ENCODE results near the gene TRIM37. TPM values are rescaled to one million over a fixed set of nuclear protein-coding genes. Genes with fewer than 3 reads are reported as not detected.

The TRIM37 gene
- total RNA-seq, 1 experiment from 2014 or later: 62.3 TPM

DNA sequence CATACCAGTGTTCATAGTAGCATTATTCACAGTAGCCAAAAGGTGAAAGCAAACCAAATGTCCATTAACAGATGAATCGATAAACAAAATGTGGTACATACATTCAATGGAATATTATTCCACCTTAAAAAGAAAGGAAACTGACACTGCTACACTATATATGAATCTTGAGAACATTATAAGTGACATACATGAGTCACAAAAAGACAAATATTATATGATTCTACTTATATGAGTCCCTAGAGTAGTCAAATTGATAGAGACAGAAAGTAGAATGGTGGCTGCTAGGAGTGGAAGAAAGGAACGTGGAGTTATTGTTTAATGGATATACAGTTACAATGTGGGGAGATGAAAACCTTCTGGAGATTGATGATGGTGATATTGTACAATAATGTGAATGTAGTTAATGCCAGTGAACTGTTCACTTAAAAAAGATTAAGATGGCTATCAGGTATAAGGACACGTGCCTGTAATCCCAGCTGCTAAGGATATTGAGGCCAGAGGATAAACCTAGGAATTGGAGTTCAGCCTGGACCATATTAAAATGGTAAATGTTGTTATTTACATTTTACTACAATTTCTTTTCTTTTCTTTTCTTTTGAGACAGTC lies 20.2 kb upstream of the TRIM37 start (continued):
- TF ChIP-seq CDX4 (CRISPR knock-in tag; IDR thresholded peaks at IDR 0.05; ENCODE audit: borderline replicate concordance) (no peak), SMAD4 (CRISPR knock-in tag; IDR thresholded peaks at IDR 0.05) (no peak), IRF1 (CRISPR knock-in tag; IDR thresholded peaks at IDR 0.05) (no peak)

DNA sequence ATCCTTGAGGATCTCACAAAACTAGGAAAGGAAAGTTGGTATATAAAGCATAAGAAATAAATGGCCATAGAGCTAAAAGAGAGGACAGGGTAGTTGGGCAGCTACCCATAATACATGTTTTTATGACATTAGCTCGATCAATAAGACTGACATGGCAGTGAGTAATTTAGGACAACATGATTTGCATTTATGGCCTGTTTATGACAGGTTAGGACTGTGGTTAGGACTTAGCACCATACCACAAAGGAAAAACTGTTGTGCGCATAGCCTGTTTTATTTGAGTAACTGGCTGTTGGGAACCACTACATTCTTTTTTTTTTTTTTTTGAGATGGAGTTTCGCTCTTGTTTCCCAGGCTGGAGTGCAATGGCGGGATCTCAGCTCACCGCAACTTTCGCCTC lies 18.0 kb upstream of the TRIM37 start:
- ATAC-seq: no peak
- peaks cover 32% of the 10 kb centered on the region for H3K36me3 Mint-ChIP-seq
- CTCF ChIA-PET: no interaction called here
- TF ChIP-seq, protein P1, sequence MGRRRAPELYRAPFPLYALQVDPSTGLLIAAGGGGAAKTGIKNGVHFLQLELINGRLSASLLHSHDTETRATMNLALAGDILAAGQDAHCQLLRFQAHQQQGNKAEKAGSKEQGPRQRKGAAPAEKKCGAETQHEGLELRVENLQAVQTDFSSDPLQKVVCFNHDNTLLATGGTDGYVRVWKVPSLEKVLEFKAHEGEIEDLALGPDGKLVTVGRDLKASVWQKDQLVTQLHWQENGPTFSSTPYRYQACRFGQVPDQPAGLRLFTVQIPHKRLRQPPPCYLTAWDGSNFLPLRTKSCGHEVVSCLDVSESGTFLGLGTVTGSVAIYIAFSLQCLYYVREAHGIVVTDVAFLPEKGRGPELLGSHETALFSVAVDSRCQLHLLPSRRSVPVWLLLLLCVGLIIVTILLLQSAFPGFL (CRISPR knock-in tag; IDR thresholded peaks at IDR 0.05; ENCODE audit: borderline replicate concordance): no peak
- TF ChIP-seq, protein P2, sequence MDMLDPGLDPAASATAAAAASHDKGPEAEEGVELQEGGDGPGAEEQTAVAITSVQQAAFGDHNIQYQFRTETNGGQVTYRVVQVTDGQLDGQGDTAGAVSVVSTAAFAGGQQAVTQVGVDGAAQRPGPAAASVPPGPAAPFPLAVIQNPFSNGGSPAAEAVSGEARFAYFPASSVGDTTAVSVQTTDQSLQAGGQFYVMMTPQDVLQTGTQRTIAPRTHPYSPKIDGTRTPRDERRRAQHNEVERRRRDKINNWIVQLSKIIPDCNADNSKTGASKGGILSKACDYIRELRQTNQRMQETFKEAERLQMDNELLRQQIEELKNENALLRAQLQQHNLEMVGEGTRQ (CRISPR knock-in tag; IDR thresholded peaks at IDR 0.05): no peak
- no peak for TF ChIP-seq NR1H2 (CRISPR knock-in tag; IDR thresholded peaks at IDR 0.05)
- TF ChIP-seq, protein P3, sequence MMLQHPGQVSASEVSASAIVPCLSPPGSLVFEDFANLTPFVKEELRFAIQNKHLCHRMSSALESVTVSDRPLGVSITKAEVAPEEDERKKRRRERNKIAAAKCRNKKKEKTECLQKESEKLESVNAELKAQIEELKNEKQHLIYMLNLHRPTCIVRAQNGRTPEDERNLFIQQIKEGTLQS (CRISPR knock-in tag; conservative IDR thresholded peaks at IDR 0.05): no peak
- H3K4me1 Mint-ChIP-seq: no peaks in the 10 kb centered on the region
- H3K9me3 Mint-ChIP-seq: no peaks in the 10 kb centered on the region
- H3K27ac Mint-ChIP-seq: 0 out of 2 replicates have a peak overlapping the region, but pooled peaks have one; percentile 24
- no peak for DNase-seq (ENCODE audit: low spot score)
- no peak overlapping the region for H3K4me3 Mint-ChIP-seq
- H3K27me3 Mint-ChIP-seq (ENCODE audit: low read depth): no peaks in the 10 kb centered on the region
- POLR2A ChIA-PET: no interaction called here

GRCh38 chr17:59121901-59122480 lies 15.3 kb upstream of the TRIM37 start:
- no peak for ATAC-seq
- H3K36me3 Mint-ChIP-seq: peaks cover 30% of the 10 kb centered on the region

DNA sequence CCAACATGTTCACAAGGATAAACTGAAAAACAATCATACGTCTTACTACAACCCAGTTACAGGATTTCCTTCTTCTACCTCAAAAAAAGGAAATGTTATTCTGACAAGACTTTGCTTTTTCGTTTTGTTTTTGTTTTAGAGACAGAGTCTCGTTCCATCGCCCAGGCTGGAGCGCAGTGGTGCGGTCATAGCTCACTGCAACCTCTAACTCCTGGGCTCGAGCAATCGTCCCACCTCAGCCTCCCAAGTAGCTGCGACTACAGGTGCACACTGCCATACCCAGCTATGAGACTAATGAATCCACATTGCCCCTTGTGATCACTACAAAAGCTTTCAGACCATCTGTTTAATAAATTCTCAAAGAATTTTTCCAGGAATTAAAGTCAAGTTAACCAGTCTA lies 8.8 kb upstream of the TRIM37 start:
- ATAC-seq: no peak
- POLR2A ChIA-PET: no interaction called here
- CTCF ChIA-PET: no interaction called here
- H3K27ac Mint-ChIP-seq: no peak overlapping the region
- H3K9me3 Mint-ChIP-seq: no peaks in the 10 kb centered on the region
- H3K4me3 Mint-ChIP-seq: no peak overlapping the region
- H3K36me3 Mint-ChIP-seq: peaks cover 39% of the 10 kb centered on the region
- H3K4me1 Mint-ChIP-seq: no peaks in the 10 kb centered on the region
- DNase-seq (ENCODE audit: low spot score): no peak
- H3K27me3 Mint-ChIP-seq (ENCODE audit: low read depth): no peaks in the 10 kb centered on the region
- TF ChIP-seq, protein P4, sequence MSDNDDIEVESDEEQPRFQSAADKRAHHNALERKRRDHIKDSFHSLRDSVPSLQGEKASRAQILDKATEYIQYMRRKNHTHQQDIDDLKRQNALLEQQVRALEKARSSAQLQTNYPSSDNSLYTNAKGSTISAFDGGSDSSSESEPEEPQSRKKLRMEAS (CRISPR knock-in tag; IDR thresholded peaks at IDR 0.05): no peak
- TF ChIP-seq TCF7 (CRISPR knock-in tag; IDR thresholded peaks at IDR 0.05; ENCODE audit: low read depth) (no peak), ZNF671 (CRISPR knock-in tag; IDR thresholded peaks at IDR 0.05) (no peak), SMAD3 (CRISPR knock-in tag; IDR thresholded peaks at IDR 0.05; ENCODE audit: borderline replicate concordance) (no peak), RORB (CRISPR knock-in tag; IDR thresholded peaks at IDR 0.05) (no peak), JUN (CRISPR knock-in tag; IDR thresholded peaks at IDR 0.05) (no peak), ZNF121 (CRISPR knock-in tag; IDR thresholded peaks at IDR 0.05) (no peak), ESRRA (CRISPR knock-in tag; IDR thresholded peaks at IDR 0.05; ENCODE audit: borderline replicate concordance) (no peak), IRF2 (CRISPR knock-in tag; IDR thresholded peaks at IDR 0.05; ENCODE audit: borderline replicate concordance, low read depth) (no peak), GABPB1 (CRISPR knock-in tag; IDR thresholded peaks at IDR 0.05) (no peak), ZBTB43 (CRISPR knock-in tag; IDR thresholded peaks at IDR 0.05) (no peak), JAZF1 (CRISPR knock-in tag; IDR thresholded peaks at IDR 0.05) (no peak)
- TF ChIP-seq, protein P5, sequence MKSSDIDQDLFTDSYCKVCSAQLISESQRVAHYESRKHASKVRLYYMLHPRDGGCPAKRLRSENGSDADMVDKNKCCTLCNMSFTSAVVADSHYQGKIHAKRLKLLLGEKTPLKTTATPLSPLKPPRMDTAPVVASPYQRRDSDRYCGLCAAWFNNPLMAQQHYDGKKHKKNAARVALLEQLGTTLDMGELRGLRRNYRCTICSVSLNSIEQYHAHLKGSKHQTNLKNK (CRISPR knock-in tag; IDR thresholded peaks at IDR 0.05): no peak

More at GRCh38 chr17:59121901-59122480, 15.3 kb upstream of the TRIM37 start:
- no peak overlapping the region for H3K27ac Mint-ChIP-seq
- no peaks in the 10 kb centered on the region for H3K9me3 Mint-ChIP-seq
- ChIA-PET POLR2A (interaction anchor here (0.6 kb wide), 1 partner anchor 9 kb away, joined by 9 read pairs; no protein-coding TSS in a partner anchor), CTCF (no interaction called here)
- no peaks in the 10 kb centered on the region for H3K27me3 Mint-ChIP-seq (ENCODE audit: low read depth)
- H3K4me1 Mint-ChIP-seq: no peaks in the 10 kb centered on the region
- TF ChIP-seq ERG (CRISPR knock-in tag; IDR thresholded peaks at IDR 0.05) (no peak), GTF2I (CRISPR knock-in tag; conservative IDR thresholded peaks at IDR 0.05) (no peak)
- DNase-seq (ENCODE audit: low spot score): no peak
- H3K4me3 Mint-ChIP-seq: no peak overlapping the region

Data from WTC11 (cell line).